SU-DHL-6 (cell line): ENCODE results near the gene BAG3.

Experiments
- CTCF ChIP-seq: fragments of 200-600 bp; sonication (generic); IDR thresholded peaks from one replicate; pipeline ENCODE4 v1.5.1; 2017; ENCODE audit warnings: antibody characterized with exemption, mild to moderate bottlenecking, low read length, moderate library complexity; ENCODE audit not compliant: insufficient read depth, poor library complexity, severe bottlenecking
- EZH2phosphoT487 ChIP-seq: fragments of 200-600 bp; sonication (generic), shearing (Covaris generic); conservative IDR thresholded peaks from 2 replicates; pipeline ENCODE4 v1.6.1; 2018; ENCODE audit warnings: mild to moderate bottlenecking, antibody characterized with exemption, low read length, moderate library complexity, mixed read lengths

- TF ChIP-seq CTCF (no peak), EZH2phosphoT487 (no peak)
Measured at GRCh38 chr10:119640875-119641526, 10.2 kb upstream of the BAG3 start.
